HG03575 (cell line): ENCODE results near the gene KIF3A.

Experiments
- ATAC-seq: cut with Tn5 transposase; IDR thresholded peaks from one replicate; pipeline ENCODE4 v1.9.1; 2021; ENCODE audit not compliant: unreplicated experiment, insufficient number of reproducible peaks, low FRiP score; ENCODE audit errors: extremely low read depth

Gene KIF3A

GRCh38 chr5:132669966-132670882 lies 67.1 kb downstream of the KIF3A start:
- no peak for ATAC-seq

- no peak for ATAC-seq
Measured at GRCh38 chr5:132669455-132669820, 67.9 kb downstream of the KIF3A start.

DNA sequence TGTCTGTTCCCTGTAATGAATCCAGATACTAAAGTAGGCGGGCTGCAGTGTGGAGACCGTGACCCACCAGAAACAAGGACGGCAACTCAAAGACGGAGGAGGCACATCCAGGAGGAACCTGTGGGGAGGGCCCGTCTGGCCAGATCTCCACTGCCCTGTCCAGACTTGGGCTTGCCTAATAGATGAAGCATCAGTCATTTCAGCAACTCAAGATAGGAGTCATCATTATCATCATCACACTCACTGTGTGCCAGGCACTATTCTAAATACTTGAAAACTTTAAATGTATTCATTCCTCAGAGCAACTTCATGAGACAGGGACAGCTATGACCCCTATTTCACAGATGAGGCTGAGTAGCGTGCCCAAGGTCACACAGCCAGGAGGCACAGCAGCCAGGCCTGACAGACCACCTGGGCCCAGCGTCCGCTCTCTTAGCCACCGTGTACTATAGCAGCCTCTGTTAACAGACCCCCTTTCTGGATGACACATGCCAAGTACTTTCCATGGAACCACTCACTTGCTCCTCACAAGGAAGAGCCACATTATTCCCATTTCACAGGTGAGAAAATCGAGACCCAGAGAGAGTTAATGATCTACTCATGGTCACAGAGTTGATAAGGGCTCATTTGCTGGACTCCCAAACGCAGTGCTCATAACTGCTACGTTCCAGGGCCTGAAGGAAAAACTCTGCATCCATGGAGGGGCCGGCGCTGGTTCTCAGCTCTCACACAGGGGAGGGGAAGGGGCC lies 68.5 kb downstream of the KIF3A start:
- no peak for ATAC-seq

GRCh38 chr5:132667761-132668705 lies 69.3 kb downstream of the KIF3A start:
- no peak for ATAC-seq

DNA sequence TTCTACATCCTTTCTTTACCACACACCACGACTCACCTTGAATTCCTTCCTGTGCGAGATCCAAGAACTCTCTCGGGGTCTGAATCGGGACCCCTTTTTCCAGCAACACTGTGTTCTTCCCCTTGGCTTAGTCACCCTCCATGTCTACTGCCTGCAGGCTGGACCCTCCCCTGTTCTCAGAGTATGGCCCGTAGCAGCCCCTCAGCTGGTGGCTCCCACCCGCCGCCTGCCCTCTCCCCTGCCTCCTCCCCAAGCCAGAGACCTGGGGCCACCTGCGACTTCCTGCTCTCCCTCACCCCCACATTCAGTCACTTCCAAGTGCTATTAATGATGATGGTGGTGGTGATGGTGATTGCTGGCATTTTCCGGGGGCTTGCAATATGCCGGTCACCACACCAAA lies 70.0 kb downstream of the KIF3A start:
- ATAC-seq = no peak

GRCh38 chr5:132666310-132667123 lies 70.8 kb downstream of the KIF3A start:
- no peak for ATAC-seq

GRCh38 chr5:132665574-132666080 lies 71.7 kb downstream of the KIF3A start:
- no peak for ATAC-seq

DNA sequence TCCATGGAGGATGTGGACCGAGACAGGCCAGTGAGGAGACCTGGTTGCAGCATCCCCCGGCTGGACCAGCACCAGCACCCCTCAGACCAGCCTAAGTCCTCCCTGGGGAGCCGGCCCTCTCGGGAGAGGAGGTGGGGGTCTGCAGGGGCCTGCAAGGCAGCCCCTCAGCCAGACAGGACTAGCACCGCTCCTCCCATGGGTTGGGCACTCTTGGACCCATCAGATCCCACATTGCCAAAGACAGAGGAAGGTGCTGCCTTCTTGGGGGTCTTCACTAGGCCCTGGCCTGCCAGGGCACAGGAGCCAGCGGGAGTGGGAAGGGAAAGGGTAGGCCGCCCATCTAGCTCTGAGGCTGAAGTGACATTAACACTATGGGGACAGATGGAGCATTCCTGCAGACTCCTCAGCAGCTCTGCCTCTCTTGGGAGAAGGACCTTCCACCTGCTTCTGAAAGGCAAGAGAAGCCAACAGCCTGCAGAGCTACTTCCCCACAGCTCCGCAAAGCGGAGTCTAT lies 72.6 kb downstream of the KIF3A start:
- ATAC-seq = no peak

DNA sequence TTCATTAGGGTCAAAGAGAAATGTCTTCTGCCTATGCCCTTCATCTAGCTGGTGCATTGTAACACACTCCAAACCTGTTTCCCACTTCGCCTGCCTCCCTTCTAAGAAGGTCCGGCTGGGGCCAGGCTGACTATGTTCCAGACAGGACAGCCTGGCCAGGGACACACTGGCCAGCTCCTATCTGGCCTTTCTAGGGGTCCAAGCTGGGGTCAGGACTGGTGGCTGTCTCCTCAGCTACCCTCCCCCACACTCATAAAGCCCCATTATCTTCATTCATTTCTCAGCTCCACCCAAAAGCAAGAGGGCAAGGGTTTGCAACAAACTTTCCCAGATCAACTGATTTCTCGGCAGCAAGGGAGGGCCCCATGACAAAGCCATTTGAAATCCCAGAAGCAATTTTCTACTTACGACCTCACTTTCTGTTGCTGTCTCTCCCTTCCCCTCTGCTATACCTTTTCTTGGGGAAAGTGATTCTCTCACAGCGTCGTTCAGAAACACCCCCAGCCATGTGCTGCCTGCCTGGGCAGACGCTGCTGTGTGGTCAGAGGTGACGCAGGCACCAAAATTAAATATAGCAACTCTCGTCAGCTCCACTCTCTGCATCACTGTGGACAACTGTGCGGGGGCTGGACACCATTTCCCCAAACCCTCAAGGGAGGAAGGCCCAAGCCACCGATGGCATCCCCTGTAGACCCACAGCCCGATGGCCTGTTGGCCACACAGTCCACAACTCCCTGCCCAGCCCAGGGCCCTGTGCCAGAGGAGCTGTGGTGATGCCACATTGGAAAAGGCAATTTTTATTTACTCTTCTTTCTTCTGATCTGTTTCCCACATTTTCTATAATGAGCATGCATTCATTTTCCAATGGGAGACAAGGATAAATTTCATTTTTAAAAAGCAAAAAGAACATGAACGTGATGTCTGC lies 73.3 kb downstream of the KIF3A start:
- ATAC-seq = no peak

GRCh38 chr5:132662925-132663770 lies 74.2 kb downstream of the KIF3A start:
- ATAC-seq = peak; percentile 32

- ATAC-seq = no peak
Measured at GRCh38 chr5:132662004-132662401, 75.3 kb downstream of the KIF3A start.

GRCh38 chr5:132661231-132662003 lies 75.9 kb downstream of the KIF3A start:
- no peak for ATAC-seq

DNA sequence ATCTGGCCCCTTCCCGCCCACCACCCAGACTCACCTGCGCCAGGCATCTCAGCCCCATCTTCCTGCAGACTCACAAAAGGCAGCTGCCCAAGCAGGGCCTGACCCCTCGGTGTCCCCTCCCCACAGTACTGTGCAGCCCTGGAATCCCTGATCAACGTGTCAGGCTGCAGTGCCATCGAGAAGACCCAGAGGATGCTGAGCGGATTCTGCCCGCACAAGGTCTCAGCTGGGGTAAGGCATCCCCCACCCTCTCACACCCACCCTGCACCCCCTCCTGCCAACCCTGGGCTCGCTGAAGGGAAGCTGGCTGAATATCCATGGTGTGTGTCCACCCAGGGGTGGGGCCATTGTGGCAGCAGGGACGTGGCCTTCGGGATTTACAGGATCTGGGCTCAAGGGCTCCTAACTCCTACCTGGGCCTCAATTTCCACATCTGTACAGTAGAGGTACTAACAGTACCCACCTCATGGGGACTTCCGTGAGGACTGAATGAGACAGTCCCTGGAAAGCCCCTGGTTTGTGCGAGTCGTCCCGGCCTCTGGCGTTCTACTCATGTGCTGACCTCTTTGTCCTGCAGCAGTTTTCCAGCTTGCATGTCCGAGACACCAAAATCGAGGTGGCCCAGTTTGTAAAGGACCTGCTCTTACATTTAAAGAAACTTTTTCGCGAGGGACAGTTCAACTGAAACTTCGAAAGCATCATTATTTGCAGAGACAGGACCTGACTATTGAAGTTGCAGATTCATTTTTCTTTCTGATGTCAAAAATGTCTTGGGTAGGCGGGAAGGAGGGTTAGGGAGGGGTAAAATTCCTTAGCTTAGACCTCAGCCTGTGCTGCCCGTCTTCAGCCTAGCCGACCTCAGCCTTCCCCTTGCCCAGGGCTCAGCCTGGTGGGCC lies 77.5 kb downstream of the KIF3A start:
- ATAC-seq = no peak

GRCh38 chr5:132658381-132659302 lies 78.7 kb downstream of the KIF3A start:
- ATAC-seq = no peak
